Inflammatory macrophage treated with lipopolysaccharide for 4 hours (primary cell): ENCODE results near the gene SLC25A21.

ENCODE experiments used
- DNase-seq: peaks from one replicate; pipeline ENCODE4 v3.0.0-alpha.2; 2020

SLC25A21 gene

DNA sequence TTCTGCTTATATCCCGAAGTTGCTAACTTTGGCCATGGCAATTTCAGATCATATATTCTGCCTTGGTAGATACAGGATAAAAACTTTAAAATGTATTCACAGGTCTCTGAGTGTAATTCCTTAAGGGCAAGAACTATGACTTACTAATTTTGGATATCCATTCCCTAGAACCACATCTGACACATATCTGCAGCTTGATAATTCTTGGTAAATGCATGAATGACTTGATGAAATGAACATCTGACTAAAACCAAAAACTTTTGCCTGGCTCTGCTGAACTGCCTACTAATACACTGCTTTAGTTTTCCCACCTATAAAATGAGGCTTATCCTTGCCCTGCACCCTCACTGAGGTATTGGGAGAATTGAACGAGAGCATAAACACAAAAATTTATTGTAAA is 32.2 kb downstream of the SLC25A21 start:
- DNase-seq: no peak

GRCh38 chr14:37139710-37140109 is 32.7 kb downstream of the SLC25A21 start:
- no peak for DNase-seq

DNA sequence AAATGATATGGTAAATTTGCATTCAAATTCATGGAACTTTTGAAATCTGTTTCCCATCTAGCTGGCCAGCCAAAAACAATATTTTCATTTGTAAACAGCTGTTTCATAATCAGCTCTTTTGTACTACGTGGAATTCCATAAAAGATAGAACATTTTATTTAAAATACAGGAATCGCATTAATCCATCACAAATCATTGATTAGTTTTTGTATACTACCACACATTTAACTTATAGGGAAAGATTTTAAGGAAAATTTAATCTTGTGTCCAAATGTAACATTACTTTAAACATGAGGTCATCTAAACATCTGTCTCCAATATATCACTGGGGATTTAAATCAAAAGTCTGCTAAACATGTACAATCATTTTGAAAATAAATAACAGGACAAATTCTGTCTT is 33.5 kb downstream of the SLC25A21 start:
- no peak for DNase-seq

DNA sequence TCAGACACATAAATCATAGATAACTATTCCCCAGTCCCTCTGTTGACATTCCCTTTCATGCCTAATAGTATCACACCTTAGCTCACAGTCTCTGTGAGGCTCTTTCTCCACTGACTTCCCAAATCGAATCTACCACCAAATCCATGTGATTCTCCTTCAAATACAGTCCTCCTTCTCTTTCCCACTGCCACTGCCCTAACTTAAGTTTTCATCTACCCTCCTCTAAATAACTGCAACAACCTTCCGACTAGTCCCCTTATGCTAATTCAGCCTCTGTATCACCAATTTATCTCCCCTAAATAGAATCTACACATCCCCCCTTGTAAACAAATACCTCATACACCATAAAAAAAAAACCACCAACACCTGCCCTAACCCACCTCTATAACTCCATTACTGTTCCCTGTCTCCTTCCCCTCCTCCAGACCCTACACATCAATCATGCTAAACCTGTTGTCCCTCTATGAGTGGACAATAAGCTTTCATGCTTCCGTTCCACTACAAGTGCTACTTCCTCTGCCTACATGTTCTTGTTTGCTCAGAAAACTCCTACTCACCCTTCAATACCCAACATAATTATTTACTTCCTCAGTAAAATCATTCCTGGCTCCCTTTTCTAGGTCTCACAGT is 39.0 kb downstream of the SLC25A21 start:
- no peak for DNase-seq

- no peak for DNase-seq
Measured at GRCh38 chr14:37131205-37131604, 41.2 kb downstream of the SLC25A21 start.

GRCh38 chr14:37129047-37129446 is 43.4 kb downstream of the SLC25A21 start:
- DNase-seq: no peak

DNA sequence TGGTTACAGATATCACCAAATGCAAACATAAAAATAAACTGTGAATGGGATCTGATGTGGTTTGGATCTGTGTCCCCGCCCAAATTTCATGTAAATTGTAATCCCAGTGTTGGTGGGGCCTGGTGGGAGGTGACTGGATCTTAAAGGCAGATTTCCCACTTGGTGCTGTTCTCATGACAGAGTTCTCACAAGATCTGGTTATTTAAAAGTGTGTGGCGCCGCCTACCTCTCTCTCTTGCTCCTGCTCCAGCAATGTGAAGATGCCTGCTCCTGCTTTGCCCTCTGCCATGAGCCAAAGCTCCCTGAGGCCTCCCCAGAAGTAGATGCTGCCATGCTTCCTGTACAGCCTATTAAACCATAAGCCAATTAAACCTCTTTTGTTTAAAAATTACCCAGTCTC is 47.8 kb downstream of the SLC25A21 start:
- no peak for DNase-seq

- DNase-seq: no peak
Measured at GRCh38 chr14:37122919-37123639, 49.3 kb downstream of the SLC25A21 start.

GRCh38 chr14:37122288-37122687 is 50.1 kb downstream of the SLC25A21 start:
- no peak for DNase-seq

DNA sequence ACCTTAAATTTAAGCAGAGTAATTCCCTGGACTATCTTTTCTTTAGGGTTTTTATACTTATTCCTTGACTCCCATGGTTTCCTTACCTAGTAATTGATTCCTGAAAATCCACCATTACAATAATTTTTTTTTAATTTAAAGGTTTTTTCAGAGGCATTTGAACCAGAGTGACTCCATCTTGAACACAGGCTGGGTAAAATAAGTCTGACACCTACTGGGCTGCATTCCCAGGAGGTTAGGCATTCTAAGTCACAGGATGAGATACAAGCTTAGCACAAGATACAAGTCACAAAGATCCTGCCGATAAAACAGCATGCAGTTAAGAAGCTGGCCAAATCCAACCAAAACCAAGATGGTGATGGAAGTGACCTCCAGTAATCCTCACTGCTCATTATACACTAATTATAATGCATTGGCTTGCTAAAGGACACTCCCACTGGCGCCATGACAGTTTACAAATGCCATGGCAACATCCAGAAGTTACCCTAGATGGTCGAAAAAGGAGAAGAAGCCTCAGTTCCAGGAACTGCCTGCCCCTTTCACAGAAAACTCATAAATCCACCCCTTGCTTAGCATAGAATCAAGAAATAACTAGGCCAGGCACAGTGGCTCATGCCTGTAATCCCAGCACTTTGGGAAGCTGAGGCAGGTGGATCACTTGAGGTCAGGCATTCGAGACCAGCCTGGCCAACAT is 53.6 kb downstream of the SLC25A21 start:
- DNase-seq: no peak

DNA sequence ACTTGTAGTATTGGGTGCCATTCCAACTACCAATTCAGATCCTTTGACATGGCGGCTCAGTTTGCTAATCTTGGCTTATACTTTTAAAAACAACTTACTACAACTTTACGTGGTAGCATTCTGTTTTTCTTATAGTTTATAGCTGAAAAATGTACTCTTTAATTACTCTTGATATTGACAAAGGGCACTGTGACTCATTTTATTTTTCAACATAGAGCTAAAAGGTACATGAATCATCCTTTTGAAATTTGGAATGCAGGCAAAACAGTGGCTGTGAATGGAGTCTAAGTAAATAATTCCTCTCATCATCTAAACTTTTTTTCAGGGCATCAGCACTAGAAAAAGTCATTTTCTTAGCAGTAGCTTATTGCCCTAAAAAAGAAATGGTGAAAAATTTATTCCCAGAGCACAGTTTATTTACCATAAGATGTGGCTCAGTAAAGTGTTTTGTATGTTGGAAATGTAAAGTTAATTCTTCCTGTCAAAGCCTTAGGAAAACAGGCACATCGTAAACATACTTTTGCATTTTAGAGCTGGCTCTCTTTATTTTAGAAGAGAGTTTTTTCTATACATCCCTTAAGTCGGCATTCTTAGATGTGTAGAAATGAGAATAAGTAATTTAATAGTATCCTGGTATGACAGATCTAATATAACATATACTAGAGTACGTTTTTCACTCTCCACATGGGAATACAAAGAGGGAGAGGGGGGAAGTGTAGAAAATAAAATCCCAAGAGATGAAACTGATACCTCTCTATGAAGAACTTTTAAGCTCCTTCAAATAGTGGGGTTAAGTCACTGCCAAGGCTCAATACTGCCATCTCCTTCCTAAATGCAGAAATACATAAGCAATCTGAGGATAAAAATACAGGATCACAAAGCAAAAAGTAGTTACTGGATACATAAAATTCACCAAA is 55.2 kb downstream of the SLC25A21 start:
- no peak for DNase-seq

DNA sequence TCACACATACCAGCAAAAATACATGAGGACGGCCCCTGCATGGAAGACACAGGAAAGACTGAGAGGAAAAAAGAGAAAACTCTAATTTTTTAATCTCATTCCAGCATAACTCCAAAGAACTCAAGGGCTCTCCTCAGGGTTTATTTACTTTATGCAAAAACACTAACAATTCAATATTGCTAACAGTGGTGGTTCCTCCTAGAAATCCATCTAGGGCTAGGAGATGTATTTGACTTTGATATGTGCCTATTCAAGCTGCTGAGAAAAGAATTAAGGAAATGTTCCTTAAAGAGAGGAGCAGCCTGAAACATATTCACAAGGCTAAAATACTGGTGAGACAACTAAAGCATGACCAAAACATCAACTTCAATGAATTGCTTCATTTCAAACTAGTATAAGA is 57.0 kb downstream of the SLC25A21 start:
- DNase-seq: no peak

GRCh38 chr14:37114559-37114958 is 57.8 kb downstream of the SLC25A21 start:
- DNase-seq: no peak

GRCh38 chr14:37114002-37114401 is 58.4 kb downstream of the SLC25A21 start:
- no peak for DNase-seq

- DNase-seq: no peak
Measured at GRCh38 chr14:37098132-37098531, 74.3 kb downstream of the SLC25A21 start.

DNA sequence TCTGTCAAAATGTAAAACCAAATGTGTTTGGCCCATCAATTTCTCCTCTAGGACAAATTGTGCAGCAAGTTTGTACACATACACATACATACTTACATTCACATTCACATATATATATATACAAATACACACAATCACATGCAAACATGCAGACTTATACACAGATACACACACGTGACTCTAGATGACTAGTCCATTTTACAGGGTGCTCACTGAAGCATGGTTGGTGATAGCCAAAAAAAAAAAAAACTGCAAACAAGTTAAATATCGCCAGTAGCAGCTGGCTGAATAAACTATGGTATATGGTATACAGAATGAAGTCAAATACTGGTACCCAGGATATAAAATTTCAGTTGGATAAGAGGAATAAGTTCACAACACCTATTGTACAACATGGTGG is 77.9 kb downstream of the SLC25A21 start:
- DNase-seq: no peak

GRCh38 chr14:37093364-37093763 is 79.0 kb downstream of the SLC25A21 start:
- DNase-seq: no peak

GRCh38 chr14:37091651-37092050 is 80.8 kb downstream of the SLC25A21 start:
- DNase-seq: no peak

DNA sequence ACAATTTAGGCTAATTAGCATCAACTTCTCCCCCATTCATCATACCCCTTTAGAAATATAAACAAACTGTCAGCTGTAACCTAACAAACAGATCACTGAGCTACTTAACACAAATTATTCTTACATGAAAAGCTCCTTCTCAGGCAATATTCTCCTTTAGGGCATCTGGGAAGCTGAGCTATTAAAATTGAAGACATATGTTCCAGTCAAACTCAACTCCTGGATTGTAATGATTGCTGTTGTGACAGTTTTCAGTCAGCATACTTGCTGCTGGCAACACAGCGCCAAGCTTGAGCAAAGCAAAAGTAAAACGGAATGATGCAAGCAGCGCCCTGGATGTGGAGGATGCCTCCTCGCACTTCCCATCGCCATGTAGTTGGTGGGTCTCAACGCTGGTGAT is 82.4 kb downstream of the SLC25A21 start:
- DNase-seq: no peak

DNA sequence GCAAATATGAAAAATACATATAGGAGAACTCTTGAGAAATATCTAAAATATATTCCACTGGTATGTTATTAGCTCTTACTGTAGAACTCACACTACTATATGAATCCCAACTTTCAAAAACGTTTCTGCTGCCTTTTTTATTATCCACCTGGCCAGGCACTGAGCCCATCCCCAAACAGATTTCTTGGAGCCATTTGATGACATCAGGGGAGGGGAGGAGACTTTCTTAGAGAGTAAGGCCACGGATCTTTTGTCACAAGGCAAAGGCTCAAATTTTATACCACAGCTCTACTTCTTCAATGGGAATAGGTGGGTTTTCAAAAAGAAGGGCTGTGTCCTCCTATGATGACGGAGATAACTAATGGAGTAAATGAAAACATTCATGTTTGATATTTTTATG is 83.0 kb downstream of the SLC25A21 start:
- DNase-seq: no peak

GRCh38 chr14:37088356-37089215 is 83.8 kb downstream of the SLC25A21 start:
- DNase-seq: no peak

DNA sequence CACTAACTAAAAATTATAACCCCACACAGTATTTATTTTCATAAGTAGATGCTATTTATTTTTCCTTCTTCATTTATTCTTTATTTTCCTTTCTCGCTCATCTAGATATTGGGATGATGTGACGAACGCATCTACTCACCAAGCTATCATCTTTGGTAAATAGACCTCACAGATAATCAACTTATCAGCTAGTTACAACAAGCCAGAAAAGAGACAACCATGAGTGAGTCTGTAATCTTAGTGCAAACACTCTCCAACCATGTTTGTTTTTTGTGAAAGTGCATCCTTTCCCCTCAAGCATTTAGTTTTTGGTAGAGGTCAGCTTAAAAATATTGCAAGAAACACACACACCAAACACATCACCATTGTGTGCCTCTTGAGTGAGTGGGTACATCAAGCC is 84.9 kb downstream of the SLC25A21 start:
- no peak for DNase-seq
